Activated naive CD4-positive, alpha-beta T cell treated with anti-CD3 and anti-CD28 coated beads, Interleukin-2, amount 10 ng/mL, durations not matched to agents 7 days and 5 days (primary cell): ENCODE data around the gene RNPS1.

Source experiments
- CTCF ChIA-PET: fragments of 350-600 bp; sonication (Branson Sonifier 250); formaldehyde crosslinking; loops from one replicate; lab custom pipeline; 2021; ENCODE audit warnings: antibody characterized with exemption; lab: Charles Lee
- DNase-seq: peaks from one replicate; pipeline ENCODE4 v3.0.0-alpha.2; 2020
- H3K27ac Mint-ChIP-seq: one replicate; pipeline ENCODE4 v1.8.0; 2021; ENCODE audit warnings: mild to moderate bottlenecking, moderate library complexity, mixed read lengths
- H3K27me3 Mint-ChIP-seq: one replicate; pipeline ENCODE4 v1.8.0; 2021; ENCODE audit warnings: mild to moderate bottlenecking, mixed read lengths
- H3K36me3 Mint-ChIP-seq: one replicate; pipeline ENCODE4 v1.8.0; 2021; ENCODE audit warnings: mixed read lengths
- H3K4me1 Mint-ChIP-seq: one replicate; pipeline ENCODE4 v1.8.0; 2021; ENCODE audit warnings: mixed read lengths
- H3K4me3 Mint-ChIP-seq: one replicate; pipeline ENCODE4 v1.8.0; 2021; ENCODE audit warnings: mild to moderate bottlenecking, moderate library complexity, mixed read lengths
- H3K9me3 Mint-ChIP-seq: one replicate; pipeline ENCODE4 v1.8.0; 2021; ENCODE audit warnings: mixed read lengths

Gene RNPS1

DNA sequence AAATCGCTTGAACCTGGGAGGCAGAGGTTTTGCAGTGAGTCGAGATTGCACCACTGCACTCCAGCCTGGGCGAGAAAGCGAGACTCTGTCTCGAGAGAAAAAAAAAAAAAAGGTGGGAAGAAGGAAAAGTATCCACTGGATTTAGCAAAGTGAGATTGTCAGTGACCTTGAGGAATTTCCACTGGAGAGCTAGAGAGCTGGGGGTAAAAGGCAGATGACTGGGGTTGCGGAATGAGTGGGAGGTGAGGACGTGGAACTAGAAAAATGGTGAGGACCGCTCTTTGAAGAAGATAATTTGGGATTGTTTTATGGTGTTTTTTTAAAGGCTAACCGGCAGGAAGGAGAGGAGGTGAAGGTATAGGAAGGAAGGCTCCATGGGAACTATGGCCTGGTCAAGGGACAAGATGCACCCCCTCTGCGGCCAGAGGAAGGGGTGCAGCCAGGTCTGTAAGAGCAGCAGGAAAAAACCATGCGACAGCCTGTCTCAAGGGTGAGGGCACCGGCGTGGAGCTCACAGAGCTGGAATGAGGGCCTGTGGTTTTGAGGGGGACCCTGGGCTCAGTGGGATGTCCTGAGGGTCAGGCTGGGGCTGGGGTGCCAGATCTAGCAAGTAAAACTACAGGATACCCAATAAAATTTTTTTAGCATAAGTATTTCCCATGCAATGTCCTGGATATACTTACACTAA, 63.4 kb downstream of the RNPS1 start:
- peaks cover 29% of the 10 kb centered on the region for H3K4me1 Mint-ChIP-seq
- H3K4me3 Mint-ChIP-seq: peak overlapping the region; percentile 69
- peaks cover 36% of the 10 kb centered on the region for H3K27me3 Mint-ChIP-seq
- no peak for DNase-seq
- H3K27ac Mint-ChIP-seq: peak overlapping the region; percentile 82
- CTCF ChIA-PET: no interaction called here
- H3K9me3 Mint-ChIP-seq: no peaks in the 10 kb centered on the region
- peaks cover 10% of the 10 kb centered on the region for H3K36me3 Mint-ChIP-seq
